ENCODE results near the gene PAPOLA. TPM values are rescaled to one million over a fixed set of nuclear protein-coding genes. Genes with fewer than 3 reads are reported as not detected.

The PAPOLA gene
- total and polyA plus RNA-seq, 4 donors: 48.4 to 184 (median 116) TPM

DNA sequence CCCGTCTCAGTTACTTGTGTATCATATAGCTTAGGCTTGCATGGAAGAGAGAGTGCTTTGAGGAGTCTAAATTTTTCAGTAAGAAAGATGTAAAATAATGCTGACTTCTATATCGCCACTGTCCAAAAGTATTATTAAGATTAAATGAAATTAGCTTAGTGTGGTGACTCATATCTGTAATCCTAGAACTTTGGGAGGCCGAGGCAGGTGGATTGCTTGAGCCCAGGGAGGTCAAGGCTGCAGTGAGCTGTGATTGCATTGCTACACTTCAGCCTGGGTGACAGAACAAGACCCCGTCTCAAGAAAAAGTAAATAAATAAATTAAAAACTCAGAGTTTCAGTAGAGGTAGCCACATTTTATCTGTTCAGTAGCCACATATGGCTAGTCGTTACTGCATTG, 23.3 kb downstream of the PAPOLA start:
- H3K9me3 ChIP-seq (ENCODE audit: control insufficient read depth, low read length): no peaks in the 10 kb centered on the region
- no peaks in the 10 kb centered on the region for H3K4me1 ChIP-seq (ENCODE audit: control insufficient read depth in 1 of 2, insufficient read depth in 2 of 2, low read length in 2 of 2)
- intact Hi-C loops (cut with DNase I): no loop called here
- DNase-seq (no peak), ATAC-seq (ENCODE audit: low FRiP score) (no peak)
- no peak overlapping the region for H3K27ac ChIP-seq (ENCODE audit: low read depth in 1 of 2, low read length in 2 of 2)
- no peaks in the 10 kb centered on the region for H3K27me3 ChIP-seq (ENCODE audit: control insufficient read depth in 1 of 2, insufficient read depth in 2 of 2, low read length in 1 of 2)
- H3K36me3 ChIP-seq (ENCODE audit: control insufficient read depth in 1 of 2, insufficient read depth in 2 of 2, low read length in 1 of 2): no peaks in the 10 kb centered on the region
- 91 to 93% methylated on average over 5 of the region's 5 CpGs for WGBS, 2 donors
- no peak overlapping the region for H3K4me3 ChIP-seq (ENCODE audit: low read length in 2 of 2)

- ATAC-seq (ENCODE audit: low FRiP score) (no peak), DNase-seq (no peak)
- Histone ChIP-seq H3K27me3 (ENCODE audit: control insufficient read depth in 1 of 2, insufficient read depth in 2 of 2, low read length in 1 of 2) (no peaks in the 10 kb centered on the region), H3K27ac (ENCODE audit: low read depth in 1 of 2, low read length in 2 of 2) (no peak overlapping the region), H3K36me3 (ENCODE audit: control insufficient read depth in 1 of 2, insufficient read depth in 2 of 2, low read length in 1 of 2) (no peaks in the 10 kb centered on the region), H3K9me3 (ENCODE audit: control insufficient read depth, low read length) (no peaks in the 10 kb centered on the region), H3K4me3 (ENCODE audit: low read length in 2 of 2) (no peak overlapping the region), H3K4me1 (ENCODE audit: control insufficient read depth in 1 of 2, insufficient read depth in 2 of 2, low read length in 2 of 2) (no peaks in the 10 kb centered on the region)
- intact Hi-C loops (cut with DNase I): no loop called here
Measured at GRCh38 chr14:96532632-96533031, 30.4 kb downstream of the PAPOLA start.

DNA sequence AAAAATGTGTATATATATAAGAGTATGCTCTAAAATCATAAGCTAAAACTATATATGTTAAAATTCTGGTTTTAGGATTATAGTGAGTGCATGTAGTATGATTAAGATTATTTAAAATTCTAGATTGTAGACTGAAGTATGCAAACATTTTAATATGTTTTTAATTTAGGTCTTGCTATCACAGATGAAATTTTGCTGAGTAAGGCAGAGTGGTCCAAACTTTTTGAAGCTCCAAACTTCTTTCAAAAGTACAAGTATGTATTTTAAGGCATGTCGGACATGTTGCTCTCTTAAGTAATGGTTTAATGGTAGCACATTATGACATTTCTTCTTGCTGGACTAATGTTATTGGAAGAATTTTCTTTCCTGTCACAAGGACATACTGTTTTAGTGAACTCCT, 34.6 kb downstream of the PAPOLA start:
- Histone ChIP-seq H3K27me3 (ENCODE audit: control insufficient read depth in 1 of 2, insufficient read depth in 2 of 2, low read length in 1 of 2) (no peaks in the 10 kb centered on the region), H3K4me1 (ENCODE audit: control insufficient read depth in 1 of 2, insufficient read depth in 2 of 2, low read length in 2 of 2) (no peaks in the 10 kb centered on the region), H3K36me3 (ENCODE audit: control insufficient read depth in 1 of 2, insufficient read depth in 2 of 2, low read length in 1 of 2) (no peaks in the 10 kb centered on the region), H3K4me3 (ENCODE audit: low read length in 2 of 2) (no peak overlapping the region), H3K9me3 (ENCODE audit: control insufficient read depth, low read length) (no peaks in the 10 kb centered on the region), H3K27ac (ENCODE audit: low read depth in 1 of 2, low read length in 2 of 2) (no peak overlapping the region)
- ATAC-seq (ENCODE audit: low FRiP score) (no peak), DNase-seq (no peak)
- intact Hi-C loops (cut with DNase I): no loop called here
- WGBS, 2 donors: 94 to 96% methylated on average over 1 of the region's 1 CpG

GRCh38 chr14:96538097-96538989, 36.2 kb downstream of the PAPOLA start:
- no peak for ATAC-seq (ENCODE audit: low FRiP score)
- Histone ChIP-seq H3K27ac (ENCODE audit: low read depth in 1 of 2, low read length in 2 of 2) (no peak overlapping the region), H3K4me1 (ENCODE audit: control insufficient read depth in 1 of 2, insufficient read depth in 2 of 2, low read length in 2 of 2) (no peaks in the 10 kb centered on the region), H3K36me3 (ENCODE audit: control insufficient read depth in 1 of 2, insufficient read depth in 2 of 2, low read length in 1 of 2) (no peaks in the 10 kb centered on the region), H3K27me3 (ENCODE audit: control insufficient read depth in 1 of 2, insufficient read depth in 2 of 2, low read length in 1 of 2) (no peaks in the 10 kb centered on the region), H3K9me3 (ENCODE audit: control insufficient read depth, low read length) (no peaks in the 10 kb centered on the region), H3K4me3 (ENCODE audit: low read length in 2 of 2) (no peak overlapping the region)
- intact Hi-C loops (cut with DNase I): no loop called here
- DNase-seq: no peak
- WGBS, 2 donors: 68 to 70% methylated on average over 3 of the region's 3 CpGs

DNA sequence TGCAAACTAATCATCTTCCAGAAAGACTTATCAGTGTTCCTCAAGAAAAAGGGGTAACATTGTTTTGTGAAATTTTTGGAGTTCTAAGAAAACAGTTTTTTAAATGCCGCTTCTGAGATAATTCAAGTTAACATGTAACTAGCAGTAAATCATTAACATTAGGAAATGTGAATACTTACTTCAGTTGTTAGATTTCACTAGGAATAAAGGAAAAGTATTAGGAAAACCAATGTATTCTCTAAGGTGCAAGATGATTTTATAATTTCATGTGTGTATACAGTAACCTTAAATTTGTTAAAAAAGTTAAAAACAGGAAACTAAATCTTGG, 36.8 kb downstream of the PAPOLA start:
- Histone ChIP-seq H3K36me3 (ENCODE audit: control insufficient read depth in 1 of 2, insufficient read depth in 2 of 2, low read length in 1 of 2) (no peaks in the 10 kb centered on the region), H3K4me1 (ENCODE audit: control insufficient read depth in 1 of 2, insufficient read depth in 2 of 2, low read length in 2 of 2) (no peaks in the 10 kb centered on the region), H3K27me3 (ENCODE audit: control insufficient read depth in 1 of 2, insufficient read depth in 2 of 2, low read length in 1 of 2) (no peaks in the 10 kb centered on the region), H3K27ac (ENCODE audit: low read depth in 1 of 2, low read length in 2 of 2) (no peak overlapping the region), H3K4me3 (ENCODE audit: low read length in 2 of 2) (no peak overlapping the region), H3K9me3 (ENCODE audit: control insufficient read depth, low read length) (no peaks in the 10 kb centered on the region)
- intact Hi-C loops (cut with DNase I): no loop called here
- 88 to 94% methylated on average over 1 of the region's 1 CpG for WGBS, 2 donors
- ATAC-seq (ENCODE audit: low FRiP score) (no peak), DNase-seq (no peak)

GRCh38 chr14:96554315-96554910, 52.2 kb downstream of the PAPOLA start:
- Histone ChIP-seq H3K27me3 (ENCODE audit: control insufficient read depth in 1 of 2, insufficient read depth in 2 of 2, low read length in 1 of 2) (no peaks in the 10 kb centered on the region), H3K4me1 (ENCODE audit: control insufficient read depth in 1 of 2, insufficient read depth in 2 of 2, low read length in 2 of 2) (no peaks in the 10 kb centered on the region), H3K36me3 (ENCODE audit: control insufficient read depth in 1 of 2, insufficient read depth in 2 of 2, low read length in 1 of 2) (peaks cover 10% of the 10 kb centered on the region in 2 donors), H3K9me3 (ENCODE audit: control insufficient read depth, low read length) (no peaks in the 10 kb centered on the region), H3K27ac (ENCODE audit: low read depth in 1 of 2, low read length in 2 of 2) (no peak overlapping the region), H3K4me3 (ENCODE audit: low read length in 2 of 2) (no peak overlapping the region)
- intact Hi-C loops (cut with DNase I): no loop called here
- WGBS, 2 donors: 61 to 72% methylated on average over 3 of the region's 3 CpGs
- ATAC-seq (ENCODE audit: low FRiP score): no peak
- no peak for DNase-seq

DNA sequence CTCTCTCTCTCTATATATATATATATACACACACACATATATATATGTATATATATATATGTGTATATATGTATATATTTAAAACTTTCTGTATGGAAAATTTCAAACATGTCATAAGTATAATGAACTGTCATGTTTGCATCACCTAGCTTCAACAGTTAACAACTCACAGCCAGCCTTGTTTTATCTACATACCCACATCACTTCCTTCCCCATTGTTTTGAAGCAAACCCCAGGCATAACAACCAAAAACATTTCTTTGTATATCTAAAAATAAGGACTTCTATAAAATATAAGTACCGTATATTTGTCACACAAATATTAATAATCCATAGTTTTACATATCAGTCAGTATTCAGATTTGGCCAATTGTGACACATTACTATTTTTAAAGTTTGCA, 57.4 kb downstream of the PAPOLA start:
- Histone ChIP-seq H3K27me3 (ENCODE audit: control insufficient read depth in 1 of 2, insufficient read depth in 2 of 2, low read length in 1 of 2) (no peaks in the 10 kb centered on the region), H3K4me1 (ENCODE audit: control insufficient read depth in 1 of 2, insufficient read depth in 2 of 2, low read length in 2 of 2) (no peaks in the 10 kb centered on the region), H3K27ac (ENCODE audit: low read depth in 1 of 2, low read length in 2 of 2) (no peak overlapping the region), H3K4me3 (ENCODE audit: low read length in 2 of 2) (no peak overlapping the region), H3K36me3 (ENCODE audit: control insufficient read depth in 1 of 2, insufficient read depth in 2 of 2, low read length in 1 of 2) (peaks cover 4 to 5% of the 10 kb centered on the region in 2 donors), H3K9me3 (ENCODE audit: control insufficient read depth, low read length) (no peaks in the 10 kb centered on the region)
- ATAC-seq (ENCODE audit: low FRiP score) (no peak), DNase-seq (no peak)
- WGBS, 2 donors: 78 to 79% methylated on average over 1 of the region's 1 CpG
- intact Hi-C loops (cut with DNase I): no loop called here

- no peaks in the 10 kb centered on the region for H3K27me3 ChIP-seq (ENCODE audit: control insufficient read depth in 1 of 2, insufficient read depth in 2 of 2, low read length in 1 of 2)
- H3K4me1 ChIP-seq (ENCODE audit: control insufficient read depth in 1 of 2, insufficient read depth in 2 of 2, low read length in 2 of 2): no peaks in the 10 kb centered on the region
- intact Hi-C loops (cut with DNase I): no loop called here
- no peak overlapping the region for H3K27ac ChIP-seq (ENCODE audit: low read depth in 1 of 2, low read length in 2 of 2)
- ATAC-seq (ENCODE audit: low FRiP score) (no peak), DNase-seq (no peak)
- H3K9me3 ChIP-seq (ENCODE audit: control insufficient read depth, low read length): no peaks in the 10 kb centered on the region
- H3K4me3 ChIP-seq (ENCODE audit: low read length in 2 of 2): no peak overlapping the region
- WGBS, 2 donors: 88 to 94% methylated on average over 1 of the region's 1 CpG
- no peaks in the 10 kb centered on the region for H3K36me3 ChIP-seq (ENCODE audit: control insufficient read depth in 1 of 2, insufficient read depth in 2 of 2, low read length in 1 of 2)
Measured at GRCh38 chr14:96564389-96564788, 62.2 kb downstream of the PAPOLA start.

DNA sequence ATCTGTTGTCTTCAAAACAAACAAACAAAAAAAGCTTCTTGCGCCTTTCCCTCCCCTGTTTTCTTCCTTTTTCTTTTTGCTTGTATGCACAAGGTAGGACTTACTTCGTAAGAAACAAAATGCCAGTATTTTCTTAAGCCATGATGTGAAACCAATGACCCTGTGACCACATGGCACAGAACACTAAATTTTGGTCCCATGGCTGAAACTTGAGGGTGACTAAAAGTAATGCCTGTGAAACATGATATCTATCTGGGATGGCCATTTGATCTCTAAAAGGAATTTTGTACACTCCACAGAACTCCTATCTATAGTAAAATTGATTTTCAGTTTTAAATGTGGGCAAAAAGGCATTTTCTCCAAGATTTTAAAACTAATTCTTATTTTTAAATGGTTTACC, 63.6 kb downstream of the PAPOLA start:
- WGBS, 2 donors: 77 to 81% methylated on average over 2 of the region's 2 CpGs
- no peak overlapping the region for H3K4me3 ChIP-seq (ENCODE audit: low read length in 2 of 2)
- H3K27ac ChIP-seq (ENCODE audit: low read depth in 1 of 2, low read length in 2 of 2): no peak overlapping the region
- H3K36me3 ChIP-seq (ENCODE audit: control insufficient read depth in 1 of 2, insufficient read depth in 2 of 2, low read length in 1 of 2): no peaks in the 10 kb centered on the region
- H3K9me3 ChIP-seq (ENCODE audit: control insufficient read depth, low read length): no peaks in the 10 kb centered on the region
- intact Hi-C loops (cut with DNase I): loop anchor here in 1 of 2 donors (5.0 kb wide), 1 partner anchor 176 kb away; no protein-coding TSS in a partner anchor
- H3K4me1 ChIP-seq (ENCODE audit: control insufficient read depth in 1 of 2, insufficient read depth in 2 of 2, low read length in 2 of 2): no peaks in the 10 kb centered on the region
- ATAC-seq (ENCODE audit: low FRiP score) (no peak), DNase-seq (no peak)
- no peaks in the 10 kb centered on the region for H3K27me3 ChIP-seq (ENCODE audit: control insufficient read depth in 1 of 2, insufficient read depth in 2 of 2, low read length in 1 of 2)

Measured in aorta (tissue), 5 donors.